ENCODE results near the gene MED15.

- TF ChIP-seq CTCF (IDR thresholded peaks at IDR 0.05) (no peak), POLR2A (IDR thresholded peaks at IDR 0.05) (no peak)
These were observed 103.3 kb downstream of the MED15 start for GRCh38 chr22:20610757-20611156.
